Muscle layer of colon (tissue), 2 donors: Measurements from ENCODE around the gene EHD1.
"Not testable (repeated sequence)": the region's sequence is repeated elsewhere in the genome, so short reads cannot be mapped to it uniquely, and the experiment has no call there.

ENCODE experiments used
- H3K27ac ChIP-seq: one replicate; pipeline ENCODE4 v1.7.0; 2013; ENCODE audit warnings: low read depth, mild to moderate bottlenecking, low read length, moderate library complexity
- H3K27me3 ChIP-seq, 2 donors: one replicate each; pipeline ENCODE4 v1.7.0; 2013; ENCODE audit warnings: low read length in 2 of 2, mild to moderate bottlenecking in 2 of 2; ENCODE audit not compliant: insufficient read depth in 2 of 2, control insufficient read depth in 1 of 2
- H3K36me3 ChIP-seq: one replicate; pipeline ENCODE4 v1.7.0; 2013; ENCODE audit warnings: mild to moderate bottlenecking, low read length; ENCODE audit not compliant: insufficient read depth
- H3K4me1 ChIP-seq: one replicate; pipeline ENCODE4 v1.7.0; 2013; ENCODE audit warnings: mild to moderate bottlenecking, low read length; ENCODE audit not compliant: insufficient read depth
- H3K4me3 ChIP-seq, 2 donors: one replicate each; pipeline ENCODE4 v1.7.0; 2013; ENCODE audit warnings: low read length in 2 of 2, low read depth in 1 of 2, mild to moderate bottlenecking in 1 of 2, moderate library complexity in 1 of 2
- H3K9ac ChIP-seq: one replicate; pipeline ENCODE4 v1.7.0; 2013; ENCODE audit warnings: low read length
- H3K9me3 ChIP-seq: one replicate; pipeline ENCODE4 v1.7.0; 2013; ENCODE audit warnings: mild to moderate bottlenecking, low read length
- donor health status: abdominal sarcoma.
- donor health status: Adenocarcinoma of cecum.

The EHD1 gene

GRCh38 chr11:64851831-64852351 is 26.5 kb downstream of the EHD1 start:
- H3K4me1 ChIP-seq = peaks cover 59% of the 10 kb centered on the region
- peak overlapping the region; percentile 66 for H3K27ac ChIP-seq

GRCh38 chr11:64850979-64851567 is 27.3 kb downstream of the EHD1 start:
- H3K36me3 ChIP-seq = peaks cover 22% of the 10 kb centered on the region

More at GRCh38 chr11:64851831-64852351, 26.5 kb downstream of the EHD1 start:
- no peak overlapping the region for H3K4me3 ChIP-seq
- peaks cover 26% of the 10 kb centered on the region for H3K36me3 ChIP-seq
- H3K27me3 ChIP-seq = no peaks in the 10 kb centered on the region
- H3K9me3 ChIP-seq = no peaks in the 10 kb centered on the region
- H3K9ac ChIP-seq = peak overlapping the region; percentile 9

DNA sequence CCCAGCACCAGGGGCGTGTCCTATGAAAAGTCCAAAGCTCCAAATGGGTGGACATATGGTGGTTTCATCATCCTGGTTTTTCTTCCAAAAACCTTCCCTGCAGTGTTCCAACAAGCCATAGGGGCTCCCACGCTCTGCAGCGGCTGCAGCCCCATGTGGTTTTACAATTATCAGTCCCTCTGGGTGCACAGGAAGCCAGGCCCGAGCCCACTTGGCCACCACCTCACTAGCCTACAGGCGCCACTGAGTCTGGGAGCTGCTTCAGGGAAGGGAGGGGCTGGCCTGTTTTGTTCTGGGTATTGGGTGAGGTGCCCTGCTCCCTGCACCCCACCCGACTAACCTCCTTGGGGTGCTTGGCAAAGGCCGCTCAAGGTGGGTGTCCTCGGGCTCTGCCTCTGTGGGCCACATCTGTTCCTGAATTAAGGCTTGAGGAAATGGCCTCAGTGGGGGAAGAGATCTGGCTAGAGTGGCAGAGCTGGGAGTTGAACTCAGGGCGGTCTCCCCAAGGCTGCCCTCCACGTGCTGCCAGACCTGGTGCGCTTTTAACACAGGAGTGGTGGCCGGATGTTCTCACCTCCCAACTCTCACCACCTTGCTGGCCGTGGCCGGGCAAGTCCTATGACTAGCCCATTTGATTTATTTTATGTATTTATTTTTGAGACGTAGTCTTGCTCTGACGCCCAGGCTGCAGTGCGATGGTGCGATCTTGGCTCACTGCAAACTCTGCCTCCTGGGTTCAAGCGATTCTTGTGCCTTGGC is 28.6 kb downstream of the EHD1 start:
- Histone ChIP-seq H3K4me3 (no peak overlapping the region), H3K27ac (peak overlapping the region; percentile 42), H3K4me1 (peaks cover 38% of the 10 kb centered on the region), H3K36me3 (peaks cover 22% of the 10 kb centered on the region), H3K9ac (no peak overlapping the region), H3K9me3 (no peaks in the 10 kb centered on the region), H3K27me3 (peaks cover 0 to 1% of the 10 kb centered on the region in 2 donors)

More at GRCh38 chr11:64850979-64851567, 27.3 kb downstream of the EHD1 start:
- H3K4me3 ChIP-seq = no peak overlapping the region
- no peaks in the 10 kb centered on the region for H3K9me3 ChIP-seq
- H3K27me3 ChIP-seq = no peaks in the 10 kb centered on the region
- peak overlapping the region; percentile 9 for H3K9ac ChIP-seq
- peaks cover 51% of the 10 kb centered on the region for H3K4me1 ChIP-seq
- H3K27ac ChIP-seq = peak overlapping the region; percentile 66

DNA sequence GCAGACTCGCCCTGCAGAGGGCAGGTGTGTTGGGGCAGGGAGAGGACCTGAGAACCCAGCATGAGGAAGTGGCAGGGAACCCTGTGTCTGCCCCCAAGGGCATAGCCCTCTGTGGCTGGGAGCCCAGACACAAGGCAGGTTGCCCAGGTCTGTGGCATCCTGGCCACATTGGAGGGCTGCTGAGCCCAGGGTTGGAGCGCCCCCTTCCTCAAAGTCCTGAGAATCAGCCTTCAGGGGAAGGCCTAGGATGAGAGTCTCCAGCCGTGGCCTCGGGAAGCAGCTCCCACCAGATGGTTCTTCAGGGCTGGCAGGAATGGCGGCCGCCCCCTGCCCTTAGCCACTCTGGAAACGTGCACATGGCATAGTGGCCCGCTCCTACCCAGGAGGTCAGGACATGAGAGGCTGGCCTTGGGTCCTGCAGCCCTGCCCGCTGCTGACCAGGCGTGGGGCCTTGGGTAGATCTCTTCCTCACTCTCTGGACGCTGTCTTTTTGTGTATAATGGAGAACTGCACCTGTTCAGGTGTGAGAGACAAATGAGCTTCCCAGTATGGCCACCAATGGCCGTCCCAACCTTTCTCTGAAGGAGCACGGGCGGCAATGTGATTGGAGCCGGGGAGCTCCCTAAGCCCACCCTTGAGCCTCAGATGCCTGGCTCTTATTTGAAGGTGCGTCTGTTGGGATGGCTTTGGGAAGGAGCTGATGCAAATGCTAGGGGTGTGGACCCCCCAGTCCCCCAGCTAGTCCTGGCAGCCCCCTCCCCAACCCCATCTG is 29.4 kb downstream of the EHD1 start:
- Histone ChIP-seq H3K27ac (peak overlapping the region; percentile 42), H3K36me3 (peaks cover 16% of the 10 kb centered on the region), H3K27me3 (peaks cover 0 to 4% of the 10 kb centered on the region in 2 donors), H3K9me3 (no peaks in the 10 kb centered on the region), H3K9ac (no peak overlapping the region), H3K4me1 (peaks cover 33% of the 10 kb centered on the region), H3K4me3 (no peak overlapping the region)

- Histone ChIP-seq H3K4me3 (no peak overlapping the region), H3K36me3 (peaks cover 9% of the 10 kb centered on the region), H3K9me3 (no peaks in the 10 kb centered on the region), H3K4me1 (peaks cover 28% of the 10 kb centered on the region), H3K9ac (no peak overlapping the region), H3K27ac (no peak overlapping the region), H3K27me3 (peaks cover 0 to 4% of the 10 kb centered on the region in 2 donors)
These were observed 30.1 kb downstream of the EHD1 start for GRCh38 chr11:64848214-64848825.

GRCh38 chr11:64846998-64847666 is 31.3 kb downstream of the EHD1 start:
- no peak overlapping the region for H3K9ac ChIP-seq

GRCh38 chr11:64845776-64846129 is 32.7 kb downstream of the EHD1 start:
- H3K36me3 ChIP-seq, H3K27me3 ChIP-seq, H3K4me3 ChIP-seq, H3K9ac ChIP-seq, H3K27ac ChIP-seq, H3K9me3 ChIP-seq: not testable (repeated sequence)
- peaks cover 26% of the 10 kb centered on the region for H3K4me1 ChIP-seq

More at GRCh38 chr11:64846998-64847666, 31.3 kb downstream of the EHD1 start:
- peaks cover 0 to 4% of the 10 kb centered on the region in 2 donors for H3K27me3 ChIP-seq
- no peaks in the 10 kb centered on the region for H3K36me3 ChIP-seq
- peak overlapping the region; percentile 42 for H3K27ac ChIP-seq
- no peaks in the 10 kb centered on the region for H3K9me3 ChIP-seq
- no peak overlapping the region for H3K4me3 ChIP-seq
- peaks cover 26% of the 10 kb centered on the region for H3K4me1 ChIP-seq

GRCh38 chr11:64845129-64845775 is 33.2 kb downstream of the EHD1 start:
- Histone ChIP-seq H3K4me1 (peaks cover 24% of the 10 kb centered on the region), H3K27me3 (peaks cover 0 to 4% of the 10 kb centered on the region in 2 donors), H3K27ac (no peak overlapping the region), H3K9me3 (no peaks in the 10 kb centered on the region), H3K36me3 (no peaks in the 10 kb centered on the region), H3K4me3 (no peak overlapping the region), H3K9ac (no peak overlapping the region)

DNA sequence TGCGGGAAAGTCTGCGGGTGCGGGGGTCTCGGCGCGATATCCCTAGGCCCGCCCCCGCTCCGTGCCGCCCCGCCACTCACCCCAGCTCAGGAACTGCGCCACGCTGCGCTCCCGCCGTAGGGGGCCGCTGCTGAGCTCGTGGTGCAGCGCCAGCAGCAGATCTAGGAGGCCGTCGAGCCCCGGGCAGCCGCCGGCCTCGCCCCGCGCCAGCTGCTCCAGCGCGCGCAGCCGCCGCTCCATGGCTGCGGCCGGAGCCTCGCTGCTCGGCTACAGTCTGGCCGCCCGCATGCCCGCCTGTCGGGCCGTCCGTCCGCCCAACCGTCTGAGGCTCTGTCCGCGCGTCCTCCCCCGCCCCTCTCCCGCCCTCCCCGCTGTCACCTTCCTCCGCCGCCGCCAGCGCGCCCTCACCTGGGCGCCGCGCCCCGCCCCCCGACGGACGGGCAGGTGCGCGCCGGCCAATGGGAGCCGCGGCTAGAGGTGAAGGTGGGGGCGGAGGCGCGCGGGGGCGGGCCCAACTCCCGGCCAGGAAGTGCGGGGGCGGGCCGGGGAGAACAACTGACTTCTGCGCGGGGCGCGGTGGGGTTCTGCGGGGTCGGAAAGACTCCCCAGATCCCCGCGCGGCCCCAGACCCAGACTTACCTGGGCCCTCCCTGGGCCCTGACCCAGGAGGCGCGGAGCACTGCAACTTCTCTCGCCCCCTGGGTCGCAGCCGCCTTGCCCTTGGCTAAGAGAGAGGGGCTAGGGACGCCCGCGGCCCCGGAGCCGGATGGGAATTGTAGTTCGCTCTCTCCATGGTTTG is 33.9 kb downstream of the EHD1 start, which contains the start of gene CDC42BPG:
Gene CDC42BPG (minus strand): TSS at position 324 of the 799 bp plus-strand sequence. CDS start 84 bp downstream, at position 240.
- H3K27me3 ChIP-seq = peaks cover 0 to 4% of the 10 kb centered on the region in 2 donors
- no peaks in the 10 kb centered on the region for H3K36me3 ChIP-seq
- H3K27ac ChIP-seq = no peak within 1 kb of the TSS
- no peak within 1 kb of the TSS for H3K9ac ChIP-seq
- peaks cover 17% of the 10 kb centered on the region for H3K4me1 ChIP-seq
- H3K4me3 ChIP-seq = peak within 1 kb of the TSS in 1 of 2 donors; percentile 11
- H3K9me3 ChIP-seq = no peaks in the 10 kb centered on the region
